ENCODE results near the gene PMPCA.

The PMPCA gene

GRCh38 chr9:136373300-136374182 is 36.9 kb upstream of the PMPCA start, which contains the start of gene CARD9:
Gene CARD9 (minus strand): TSS chr9:136373669. CDS start chr9:136372078, 1,591 bp downstream.
- DNase-seq = no peak

GRCh38 chr9:136374183-136374575 is 36.3 kb upstream of the PMPCA start:
- no peak for DNase-seq

- no peak for DNase-seq
Observed at GRCh38 chr9:136375096-136375495, 35.4 kb upstream of the PMPCA start.

- DNase-seq = no peak
Observed at GRCh38 chr9:136376457-136376856, 34.0 kb upstream of the PMPCA start.

GRCh38 chr9:136377341-136378169 is 32.9 kb upstream of the PMPCA start:
- DNase-seq = no peak

- no peak for DNase-seq
Observed at GRCh38 chr9:136378170-136379002, 32.1 kb upstream of the PMPCA start.

GRCh38 chr9:136379003-136379287 is 31.5 kb upstream of the PMPCA start:
- no peak for DNase-seq

GRCh38 chr9:136379401-136379800 is 31.1 kb upstream of the PMPCA start:
- no peak for DNase-seq

- no peak for DNase-seq
Observed at GRCh38 chr9:136379891-136380290, 30.6 kb upstream of the PMPCA start.

- DNase-seq = no peak
Observed at GRCh38 chr9:136380381-136380780, 30.1 kb upstream of the PMPCA start.

- DNase-seq = no peak
Observed at GRCh38 chr9:136381311-136381710, 29.1 kb upstream of the PMPCA start.

GRCh38 chr9:136381966-136382513 is 28.4 kb upstream of the PMPCA start:
- no peak for DNase-seq

GRCh38 chr9:136383436-136383835 is 27.0 kb upstream of the PMPCA start:
- DNase-seq = no peak

GRCh38 chr9:136385015-136385414 is 25.4 kb upstream of the PMPCA start:
- DNase-seq = no peak

GRCh38 chr9:136386018-136386417 is 24.4 kb upstream of the PMPCA start:
- DNase-seq = no peak

GRCh38 chr9:136387217-136387616 is 23.2 kb upstream of the PMPCA start:
- DNase-seq = no peak

- DNase-seq = no peak
Observed at GRCh38 chr9:136389396-136389795, 21.1 kb upstream of the PMPCA start.

- DNase-seq = no peak
Observed at GRCh38 chr9:136391737-136392537, 18.5 kb upstream of the PMPCA start.

- no peak for DNase-seq
Observed at GRCh38 chr9:136392538-136393449, 17.7 kb upstream of the PMPCA start.

- DNase-seq = no peak
Observed at GRCh38 chr9:136393531-136393930, 16.9 kb upstream of the PMPCA start.
